ENCODE measurements around the gene DUSP22.

DNA sequence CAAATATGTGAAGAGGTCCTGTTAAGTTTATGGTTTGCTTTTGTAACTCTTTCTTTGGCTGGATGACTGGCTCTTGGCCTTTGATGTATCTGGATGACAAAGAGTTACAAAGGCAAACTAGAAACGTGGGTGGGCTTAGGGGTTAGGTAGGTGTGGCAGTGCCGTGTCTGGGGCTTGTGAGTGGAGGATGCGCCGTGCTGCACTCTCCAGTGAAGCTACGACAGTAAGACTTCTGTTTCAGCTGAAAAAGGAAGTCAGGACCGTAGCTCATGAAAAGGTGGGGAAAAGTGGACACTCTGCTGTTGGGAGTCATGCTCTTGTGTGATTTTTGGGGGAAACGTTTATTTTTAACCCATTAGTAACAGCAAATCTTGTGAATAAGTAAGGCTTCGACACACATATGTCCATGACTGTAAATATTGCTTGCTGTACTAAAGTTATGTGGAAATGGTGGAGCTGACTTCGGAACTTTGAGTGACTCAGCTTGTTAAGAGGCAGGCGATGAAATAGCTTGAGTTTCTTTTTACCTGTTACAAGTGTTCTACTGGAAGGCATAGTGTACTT, 45.6 kb downstream of the DUSP22 start:
- TF ChIP-seq EZH2 (IDR thresholded peaks at IDR 0.05) (no peak), ZNF274 (IDR thresholded peaks at IDR 0.05; ENCODE audit: low read depth, low read length) (no peak)
